Subcutaneous abdominal adipose tissue (tissue), 5 donors: Measurements from ENCODE around the gene GTF2F2.
"Not testable (repeated sequence)": the region's sequence is repeated elsewhere in the genome, so short reads cannot be mapped to it uniquely, and the experiment has no call there.

ENCODE experiments used
- H3K27ac ChIP-seq: one replicate; pipeline ENCODE4 v1.7.0; 2013; ENCODE audit warnings: low read depth, mild to moderate bottlenecking, inconsistent platforms, low read length, moderate library complexity
- H3K27me3 ChIP-seq, 5 donors: one replicate each; pipeline ENCODE4 v1.7.0; 2013; ENCODE audit warnings: low read length in 5 of 5, inconsistent platforms in 1 of 5; ENCODE audit not compliant: control insufficient read depth in 5 of 5, insufficient read depth in 4 of 5
- H3K36me3 ChIP-seq, 5 donors: one replicate each; pipeline ENCODE4 v1.7.0; 2013; ENCODE audit warnings: low read length in 5 of 5; ENCODE audit not compliant: control insufficient read depth in 5 of 5, insufficient read depth in 5 of 5
- H3K4me1 ChIP-seq, 5 donors: one replicate each; pipeline ENCODE4 v1.7.0; 2013; ENCODE audit warnings: low read length in 5 of 5, mild to moderate bottlenecking in 3 of 5, moderate library complexity in 1 of 5; ENCODE audit not compliant: control insufficient read depth in 5 of 5, insufficient read depth in 5 of 5
- H3K4me3 ChIP-seq, 5 donors: one replicate each; pipeline ENCODE4 v1.7.0; 2013; ENCODE audit warnings: low read length in 5 of 5, low read depth in 1 of 5
- H3K9ac ChIP-seq, 5 donors: one replicate each; pipeline ENCODE4 v1.7.0; 2013; ENCODE audit warnings: low read length in 5 of 5, mild to moderate bottlenecking in 4 of 5, moderate library complexity in 3 of 5
- H3K9me3 ChIP-seq, 5 donors: one replicate each; pipeline ENCODE4 v1.7.0; 2013; ENCODE audit warnings: low read length in 5 of 5; ENCODE audit not compliant: control insufficient read depth in 5 of 5
- donor health status: healthy.
- donor health status: healthy.
- donor health status: healthy.
- donor health status: healthy.
- donor health status: healthy.

GTF2F2 gene

DNA sequence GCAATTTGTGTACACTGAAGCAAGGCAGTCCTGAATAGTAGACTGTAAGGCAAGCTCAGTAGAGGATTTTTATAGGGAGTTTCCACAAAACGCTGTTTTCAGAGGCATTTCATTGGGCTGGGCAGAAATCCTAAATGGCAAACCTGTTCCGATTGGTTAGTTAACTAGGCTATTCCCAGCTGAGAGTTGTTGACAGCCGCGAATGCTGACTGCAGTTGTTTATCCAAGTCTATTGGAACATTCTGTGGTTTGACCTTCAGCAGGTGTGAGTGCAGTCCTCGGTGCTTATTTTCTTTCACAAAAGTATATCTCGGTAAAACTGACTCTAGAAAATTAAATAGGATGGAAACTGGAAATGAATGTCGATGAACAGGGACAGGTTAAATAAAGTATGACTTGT lies 175.2 kb downstream of the GTF2F2 start:
- no peak overlapping the region for H3K27ac ChIP-seq

GRCh38 chr13:45296259-45296658 lies 175.9 kb downstream of the GTF2F2 start:
- Histone ChIP-seq H3K27me3 (peaks cover 0 to under 1% (median 0%) of the 10 kb centered on the region in 5 donors), H3K36me3 (no peaks in the 10 kb centered on the region), H3K9ac (no peak overlapping the region), H3K27ac (no peak overlapping the region), H3K4me1 (no peaks in the 10 kb centered on the region), H3K4me3 (no peak overlapping the region), H3K9me3 (no peaks in the 10 kb centered on the region)

More for the DNA sequence above, 175.2 kb downstream of the GTF2F2 start:
- H3K27me3 ChIP-seq = no peaks in the 10 kb centered on the region
- H3K4me3 ChIP-seq = no peak overlapping the region
- H3K36me3 ChIP-seq = no peaks in the 10 kb centered on the region
- no peak overlapping the region for H3K9ac ChIP-seq
- no peaks in the 10 kb centered on the region for H3K4me1 ChIP-seq
- no peaks in the 10 kb centered on the region for H3K9me3 ChIP-seq

DNA sequence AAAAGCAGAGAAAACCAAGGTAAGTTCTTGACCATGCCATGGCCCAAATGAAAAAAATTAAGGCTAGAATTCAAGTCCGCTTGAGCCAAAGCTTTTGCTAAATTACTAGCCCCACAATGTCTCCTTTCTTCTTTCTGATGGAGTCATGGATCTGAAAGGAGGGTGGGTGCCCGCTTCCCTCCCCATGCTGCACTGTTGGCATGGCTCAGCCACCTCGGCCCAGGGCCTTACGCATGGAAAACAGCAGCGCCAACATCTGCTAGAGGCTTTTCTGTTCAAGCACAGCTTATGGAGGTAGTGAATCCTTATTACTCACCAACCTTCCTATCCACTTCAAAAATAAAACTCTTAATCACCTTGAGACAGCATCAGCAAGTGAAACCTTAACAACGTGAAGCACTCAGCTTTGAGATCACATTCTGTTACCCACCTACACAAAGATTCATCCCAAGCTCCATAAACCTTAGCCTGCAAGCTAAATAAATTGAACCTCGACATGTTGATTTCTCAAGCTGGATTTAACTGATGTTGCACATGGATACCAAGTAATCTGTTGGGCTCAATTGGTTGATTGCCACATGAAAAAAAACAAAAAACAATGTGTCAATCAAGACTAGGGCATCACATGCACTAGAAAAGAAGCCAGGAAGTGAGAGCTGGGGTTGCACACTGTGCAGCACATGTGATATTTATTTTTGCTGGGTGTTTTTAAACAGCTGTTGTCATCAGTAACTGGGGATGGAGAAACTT lies 177.3 kb downstream of the GTF2F2 start:
- no peaks in the 10 kb centered on the region for H3K36me3 ChIP-seq
- no peaks in the 10 kb centered on the region for H3K4me1 ChIP-seq
- H3K9ac ChIP-seq = no peak overlapping the region
- H3K4me3 ChIP-seq = no peak overlapping the region
- no peak overlapping the region for H3K27ac ChIP-seq
- H3K27me3 ChIP-seq = peaks cover 0 to 4% (median 2%) of the 10 kb centered on the region in 5 donors
- H3K9me3 ChIP-seq = no peaks in the 10 kb centered on the region

GRCh38 chr13:45298206-45298505 lies 177.8 kb downstream of the GTF2F2 start:
- Histone ChIP-seq H3K9me3 (no peaks in the 10 kb centered on the region), H3K27ac (no peak overlapping the region), H3K27me3 (peaks cover 0 to 6% (median 2%) of the 10 kb centered on the region in 5 donors), H3K9ac (no peak overlapping the region), H3K36me3 (no peaks in the 10 kb centered on the region), H3K4me3 (no peak overlapping the region), H3K4me1 (no peaks in the 10 kb centered on the region)

DNA sequence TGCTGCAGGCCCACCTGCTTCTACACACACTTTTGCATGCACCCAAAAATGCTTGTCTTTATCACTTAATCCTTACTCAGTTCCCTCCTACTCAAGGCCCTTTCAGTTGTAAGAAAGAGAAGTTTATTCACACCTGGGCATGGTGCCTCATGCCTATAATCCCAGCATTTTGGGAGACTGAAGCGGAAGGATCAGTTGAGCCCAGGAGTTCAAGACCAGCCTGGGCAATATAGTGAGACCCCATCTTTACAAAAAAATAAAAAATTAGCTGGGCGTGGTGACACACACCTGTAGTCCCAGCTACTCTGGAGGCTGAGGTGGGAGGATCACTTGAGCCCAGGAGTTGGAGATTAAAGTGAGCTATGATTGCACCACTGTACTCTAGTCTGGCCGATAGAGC lies 178.2 kb downstream of the GTF2F2 start:
- not testable (repeated sequence) for H3K4me3 ChIP-seq, H3K9ac ChIP-seq, H3K27me3 ChIP-seq, H3K27ac ChIP-seq, H3K36me3 ChIP-seq, H3K4me1 ChIP-seq, H3K9me3 ChIP-seq

- no peak overlapping the region for H3K9ac ChIP-seq
- H3K27me3 ChIP-seq = peaks cover 3 to 6% (median 6%) of the 10 kb centered on the region in 5 donors
- no peaks in the 10 kb centered on the region for H3K9me3 ChIP-seq
- no peak overlapping the region for H3K27ac ChIP-seq
- H3K4me3 ChIP-seq = no peak overlapping the region
- H3K36me3 ChIP-seq = no peaks in the 10 kb centered on the region
- H3K4me1 ChIP-seq = no peaks in the 10 kb centered on the region
These were observed 178.9 kb downstream of the GTF2F2 start for GRCh38 chr13:45299194-45299593.

- Histone ChIP-seq H3K4me3 (no peak overlapping the region), H3K36me3 (no peaks in the 10 kb centered on the region), H3K4me1 (no peaks in the 10 kb centered on the region), H3K27ac (no peak overlapping the region), H3K9ac (no peak overlapping the region), H3K27me3 (peaks cover 3 to 10% (median 7%) of the 10 kb centered on the region in 5 donors), H3K9me3 (no peaks in the 10 kb centered on the region)
These were observed 180.1 kb downstream of the GTF2F2 start for GRCh38 chr13:45300190-45300985.

DNA sequence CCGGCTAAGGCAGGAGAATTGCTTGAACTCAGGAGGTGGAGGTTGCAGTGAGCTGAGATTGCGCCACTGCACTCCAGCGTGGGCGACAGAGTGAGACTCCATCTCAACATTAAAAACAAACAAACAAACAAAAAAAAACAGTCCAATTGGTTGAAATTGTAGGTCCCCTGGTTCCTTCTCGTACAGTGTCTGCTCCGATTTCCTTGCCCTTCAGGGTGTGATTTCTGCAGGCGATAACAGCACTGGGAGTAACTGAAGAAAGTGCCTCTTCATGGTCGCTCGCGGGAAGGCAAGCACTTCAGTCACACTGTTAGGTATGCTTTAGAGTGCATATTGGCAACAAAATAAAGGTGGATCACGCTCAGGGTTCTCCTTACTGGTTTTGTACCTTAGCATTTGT lies 181.0 kb downstream of the GTF2F2 start:
- no peak overlapping the region for H3K4me3 ChIP-seq
- H3K36me3 ChIP-seq = no peaks in the 10 kb centered on the region
- H3K9ac ChIP-seq = no peak overlapping the region
- H3K9me3 ChIP-seq = no peaks in the 10 kb centered on the region
- no peaks in the 10 kb centered on the region for H3K4me1 ChIP-seq
- peaks cover 3 to 10% (median 7%) of the 10 kb centered on the region in 5 donors for H3K27me3 ChIP-seq
- H3K27ac ChIP-seq = no peak overlapping the region

DNA sequence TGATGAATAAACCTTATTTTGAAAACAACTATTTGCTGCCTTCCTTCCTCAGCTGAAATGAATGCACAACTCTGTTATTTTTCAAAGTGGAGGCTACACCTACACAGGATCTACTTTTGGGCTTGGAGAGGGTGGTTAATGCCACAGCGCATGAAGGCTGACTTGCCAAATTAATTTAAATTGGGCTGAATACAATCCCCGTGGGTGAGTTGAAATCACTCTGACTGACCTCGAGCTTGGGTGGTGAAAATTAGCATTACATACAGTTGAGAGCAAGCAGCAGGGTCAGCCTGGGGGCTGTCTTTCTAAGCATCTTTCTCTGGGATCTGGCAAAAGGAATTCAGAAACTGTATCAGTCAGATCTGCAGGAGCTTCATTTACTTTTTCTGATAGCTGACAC lies 182.2 kb downstream of the GTF2F2 start:
- H3K27ac ChIP-seq = no peak overlapping the region
- peaks cover 3 to 10% (median 7%) of the 10 kb centered on the region in 5 donors for H3K27me3 ChIP-seq
- no peaks in the 10 kb centered on the region for H3K9me3 ChIP-seq
- H3K4me1 ChIP-seq = no peaks in the 10 kb centered on the region
- H3K36me3 ChIP-seq = no peaks in the 10 kb centered on the region
- H3K4me3 ChIP-seq = no peak overlapping the region
- H3K9ac ChIP-seq = no peak overlapping the region

DNA sequence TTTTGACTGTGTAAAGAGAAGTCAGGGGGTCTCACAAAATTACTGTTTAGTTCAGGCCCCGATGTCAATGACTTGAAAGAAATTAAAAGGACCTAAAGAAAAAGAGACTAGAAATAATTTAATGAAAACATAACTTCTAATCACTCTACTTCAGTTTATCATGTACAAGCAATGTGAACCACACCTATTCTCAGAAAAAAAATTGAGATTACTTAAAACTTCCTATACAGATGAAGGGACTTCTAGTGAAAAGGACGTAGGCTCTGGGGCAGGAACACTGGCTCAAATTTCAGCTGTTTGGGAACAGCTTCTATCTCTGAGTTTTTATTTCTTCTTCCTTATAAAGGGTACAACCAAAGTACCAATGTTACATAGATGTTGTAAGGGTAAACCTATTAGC lies 182.7 kb downstream of the GTF2F2 start:
- Histone ChIP-seq H3K9me3 (no peaks in the 10 kb centered on the region), H3K27ac (no peak overlapping the region), H3K4me3 (no peak overlapping the region), H3K9ac (no peak overlapping the region), H3K36me3 (no peaks in the 10 kb centered on the region), H3K27me3 (peaks cover 3 to 10% (median 7%) of the 10 kb centered on the region in 5 donors), H3K4me1 (no peaks in the 10 kb centered on the region)
